NCI-H2227 treated with DMSO at 0.1 percent for 48 hours (cell line): ENCODE results near the gene TBC1D9.

Experiments used
- DNase-seq: peaks from one replicate; lab custom pipeline; 2025; lab: John Stamatoyannopoulos, UW

The TBC1D9 gene

GRCh38 chr4:140720387-140721304 is 35.5 kb downstream of the TBC1D9 start:
- no peak for DNase-seq

DNA sequence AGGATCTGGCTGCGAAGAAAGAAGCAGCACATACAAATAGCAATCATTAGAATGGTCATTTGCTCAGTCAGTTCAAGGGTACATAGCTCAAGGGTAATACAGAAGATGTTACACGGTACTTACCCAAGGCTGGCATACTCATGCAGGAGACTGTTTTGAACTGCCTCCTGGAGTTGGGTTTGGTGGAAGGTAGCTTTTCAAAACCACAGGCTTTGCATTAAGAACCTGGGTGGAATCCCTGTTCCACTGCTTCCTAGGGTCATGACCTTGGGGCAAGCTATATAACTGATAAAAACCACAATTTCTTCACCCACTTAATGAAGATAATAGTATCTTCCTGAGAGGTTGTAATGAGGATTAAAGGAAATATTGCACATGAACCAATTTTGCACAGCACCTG is 36.5 kb downstream of the TBC1D9 start:
- DNase-seq, result no peak

GRCh38 chr4:140719022-140719421 is 37.2 kb downstream of the TBC1D9 start:
- DNase-seq, result no peak

DNA sequence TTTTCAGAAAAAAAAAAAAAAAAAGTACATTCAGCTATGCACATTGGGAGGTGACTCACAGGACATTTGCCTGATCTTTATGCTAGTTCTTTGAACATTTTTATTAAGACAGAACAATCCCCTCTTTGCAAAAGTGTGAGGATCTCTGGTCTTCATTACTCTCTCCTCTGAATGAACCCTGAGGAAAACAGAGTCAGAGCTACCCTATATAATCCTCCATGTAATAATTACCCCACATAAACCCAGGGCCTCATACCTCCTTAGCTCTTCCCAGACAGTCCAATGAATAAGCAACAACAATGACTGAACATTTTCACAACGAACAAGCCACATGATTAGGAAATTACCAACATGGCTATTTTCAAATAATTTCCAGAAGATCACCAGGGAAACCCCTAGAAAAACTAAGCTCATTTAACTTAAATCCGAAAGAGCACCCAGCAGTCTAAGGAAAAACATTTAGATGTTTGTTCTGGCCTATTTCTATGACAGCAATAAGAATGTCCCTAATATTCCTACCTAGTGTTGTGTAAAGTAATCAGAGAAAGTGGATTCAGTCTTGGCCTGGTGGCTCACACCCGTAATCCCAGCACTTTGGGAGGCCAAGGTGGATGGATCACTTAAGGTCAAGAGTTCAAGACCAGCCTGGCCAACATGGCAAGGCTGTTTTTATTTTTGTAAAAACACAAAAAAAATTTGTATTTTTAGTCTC is 37.8 kb downstream of the TBC1D9 start:
- DNase-seq, result no peak

DNA sequence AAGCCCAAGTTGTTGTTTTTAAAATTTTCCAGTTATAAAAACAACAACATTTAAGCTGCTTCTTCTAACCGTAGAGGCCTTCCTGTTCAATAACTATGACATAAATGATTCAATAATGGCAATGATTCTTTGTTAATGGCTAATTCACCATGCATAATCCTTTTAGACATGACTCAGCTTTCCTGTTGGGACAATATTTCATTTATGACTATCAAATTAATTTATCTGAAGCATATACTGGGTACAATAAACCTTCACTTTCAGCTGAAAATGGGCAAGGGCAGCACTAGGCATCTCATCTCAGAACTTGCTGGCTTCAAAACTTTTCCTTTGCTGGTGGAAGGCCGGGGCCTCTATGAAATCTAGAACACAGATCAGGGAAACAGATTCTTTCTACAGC is 38.9 kb downstream of the TBC1D9 start:
- DNase-seq, result no peak

GRCh38 chr4:140715119-140715518 is 41.1 kb downstream of the TBC1D9 start:
- DNase-seq, result no peak

DNA sequence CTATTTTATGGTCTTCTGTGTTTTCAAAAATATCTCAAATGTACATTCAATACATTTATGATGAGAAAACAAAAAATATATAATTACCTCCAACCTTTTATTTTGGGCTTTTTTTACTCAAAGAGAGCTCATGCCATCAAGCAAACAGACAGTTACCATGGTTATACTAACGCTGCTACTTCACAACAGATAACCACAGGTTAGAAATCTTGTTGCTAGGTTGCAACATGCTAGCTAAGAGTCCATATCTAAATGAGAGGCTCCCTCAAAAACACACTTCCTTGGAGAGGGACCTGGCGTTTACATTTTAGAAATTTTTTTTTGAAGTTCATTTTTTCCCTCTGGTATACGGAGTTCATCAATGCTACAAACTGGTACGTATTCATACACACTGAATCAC is 44.3 kb downstream of the TBC1D9 start:
- DNase-seq, result peak; percentile 52

DNA sequence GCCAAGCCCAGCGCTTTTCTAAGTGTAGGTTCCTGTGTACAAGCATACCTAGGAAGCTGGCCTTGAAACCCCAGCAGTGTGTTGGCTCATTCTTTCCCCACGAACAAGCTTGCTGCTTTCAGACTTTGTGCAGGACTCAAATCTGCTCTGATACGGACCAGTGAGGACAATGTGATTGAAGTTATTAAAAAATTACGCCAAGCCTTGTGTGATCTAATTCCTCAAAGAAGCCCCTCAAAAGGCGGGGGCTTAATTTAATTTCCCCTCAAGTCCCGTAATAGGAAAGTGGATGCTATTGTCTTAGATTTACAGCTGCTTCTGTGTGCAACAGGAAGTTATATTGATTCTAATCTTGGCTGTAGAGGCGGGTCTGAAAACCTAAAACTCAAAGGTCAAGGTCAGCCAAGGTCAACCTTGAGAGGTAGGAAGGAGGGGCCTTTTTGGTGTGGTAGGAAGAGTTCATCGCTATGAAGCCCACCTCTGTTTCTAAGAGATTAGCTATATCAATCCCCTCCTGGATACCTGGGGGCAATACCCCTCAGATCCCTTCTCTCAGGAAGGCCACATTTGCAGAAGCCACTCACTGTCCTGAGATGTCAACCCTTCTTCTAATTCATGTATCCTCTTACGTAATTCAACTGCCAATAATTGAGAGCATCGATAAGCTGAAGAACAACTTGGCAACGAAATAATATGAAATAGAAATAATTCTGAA is 45.1 kb downstream of the TBC1D9 start:
- no peak for DNase-seq

DNA sequence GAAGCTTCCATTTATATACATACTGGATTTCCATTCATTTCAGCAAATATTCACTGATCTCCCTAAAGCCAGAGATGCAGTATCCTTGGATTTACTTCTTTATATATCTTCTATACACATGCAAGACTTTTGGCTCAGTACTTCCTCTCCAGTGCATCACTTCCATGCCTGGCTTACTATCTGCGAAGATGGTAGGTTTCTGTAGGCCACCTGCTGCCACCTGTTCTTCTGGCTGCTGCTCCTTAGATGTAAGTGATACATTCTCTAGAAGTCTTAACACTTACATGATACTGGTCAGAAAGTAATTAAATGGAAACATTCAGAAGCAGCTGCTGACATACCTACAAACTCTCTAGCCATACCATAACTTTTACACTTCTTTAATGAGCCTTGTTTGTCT is 48.9 kb downstream of the TBC1D9 start:
- DNase-seq, result no peak

GRCh38 chr4:140706665-140707064 is 49.5 kb downstream of the TBC1D9 start:
- DNase-seq, result no peak

DNA sequence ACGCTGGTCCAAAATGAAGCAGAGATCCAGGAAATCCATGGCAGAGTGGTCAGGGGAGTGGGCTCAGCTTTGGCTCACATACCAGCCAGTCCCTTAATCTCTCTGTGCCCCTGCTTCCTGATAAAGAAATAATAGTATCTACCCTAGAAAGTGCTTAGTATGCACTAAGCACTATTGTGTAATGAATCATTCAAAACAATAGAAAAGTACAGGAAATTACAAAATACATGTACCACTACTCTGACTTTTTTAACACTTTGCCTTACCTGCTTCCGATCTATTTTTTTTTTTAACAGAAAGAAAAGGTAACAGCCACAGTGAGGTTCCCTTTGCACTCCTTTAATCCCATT is 49.9 kb downstream of the TBC1D9 start:
- no peak for DNase-seq

DNA sequence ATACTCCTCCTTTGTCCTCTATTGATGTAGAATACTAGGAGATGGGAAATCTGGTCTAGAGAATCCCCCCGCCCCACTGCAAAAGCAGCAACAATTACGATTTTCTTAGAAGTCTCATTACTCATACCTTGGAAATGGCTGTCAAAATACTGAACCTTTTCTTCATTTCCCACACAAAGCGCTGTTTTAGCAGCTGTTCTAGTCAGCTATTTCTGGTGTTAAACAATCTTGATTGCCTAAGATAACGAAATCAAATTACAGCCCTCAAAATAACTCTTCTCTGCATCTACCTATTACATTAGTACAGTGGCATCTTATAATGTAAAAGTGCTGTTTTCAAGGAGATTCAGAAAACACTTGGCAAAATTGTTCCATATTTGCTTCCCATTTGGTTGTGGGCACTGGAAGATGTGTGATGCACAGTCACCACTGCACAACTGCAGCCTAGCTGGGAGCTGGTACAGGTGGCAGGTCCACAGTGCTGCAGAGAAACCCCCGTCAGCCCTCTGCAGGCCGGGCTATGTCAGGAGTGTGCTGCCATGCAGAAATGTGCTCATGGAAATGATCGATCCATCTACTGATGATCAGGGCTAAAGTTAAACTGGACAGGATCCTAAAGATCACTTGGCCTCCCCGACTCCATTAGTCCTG is 50.4 kb downstream of the TBC1D9 start:
- no peak for DNase-seq

DNA sequence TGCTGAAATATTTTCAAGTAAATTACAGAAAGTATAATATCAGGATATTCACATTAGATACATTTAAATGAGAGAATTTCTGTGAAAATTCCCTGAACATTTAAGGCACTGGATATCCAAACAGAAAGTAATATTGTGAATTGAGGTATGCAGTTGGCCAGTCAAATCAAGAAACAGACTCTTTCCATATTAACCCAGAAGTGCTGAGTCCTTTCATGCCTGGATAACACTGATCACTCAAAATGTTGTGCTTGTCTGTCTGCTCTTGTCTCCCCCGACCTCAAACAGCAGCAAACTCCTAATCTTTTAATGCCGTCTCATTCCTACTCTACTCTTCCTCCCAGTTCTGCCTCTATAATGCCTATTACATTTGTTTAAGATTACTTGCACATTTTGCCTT is 51.2 kb downstream of the TBC1D9 start:
- no peak for DNase-seq

GRCh38 chr4:140704392-140704960 is 51.7 kb downstream of the TBC1D9 start:
- DNase-seq, result no peak

DNA sequence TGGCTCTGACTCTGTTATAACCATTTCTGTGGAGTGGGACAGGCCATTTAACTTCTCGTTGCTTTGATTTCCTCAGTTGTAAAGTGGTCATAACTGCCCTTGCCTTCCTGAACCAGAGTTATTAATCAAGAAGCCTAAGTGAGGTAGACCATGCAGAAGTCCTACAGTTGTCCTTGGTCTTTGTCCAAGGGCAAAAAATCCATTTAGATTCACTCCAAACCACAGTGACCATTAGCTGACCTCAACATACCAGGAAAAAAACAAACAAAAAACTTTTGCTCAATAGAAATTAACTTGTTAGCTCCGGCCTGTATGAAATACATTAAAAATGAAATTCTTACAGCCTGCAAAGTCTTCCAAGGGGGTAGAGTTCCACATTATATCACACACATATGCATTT is 52.7 kb downstream of the TBC1D9 start:
- DNase-seq, result no peak

DNA sequence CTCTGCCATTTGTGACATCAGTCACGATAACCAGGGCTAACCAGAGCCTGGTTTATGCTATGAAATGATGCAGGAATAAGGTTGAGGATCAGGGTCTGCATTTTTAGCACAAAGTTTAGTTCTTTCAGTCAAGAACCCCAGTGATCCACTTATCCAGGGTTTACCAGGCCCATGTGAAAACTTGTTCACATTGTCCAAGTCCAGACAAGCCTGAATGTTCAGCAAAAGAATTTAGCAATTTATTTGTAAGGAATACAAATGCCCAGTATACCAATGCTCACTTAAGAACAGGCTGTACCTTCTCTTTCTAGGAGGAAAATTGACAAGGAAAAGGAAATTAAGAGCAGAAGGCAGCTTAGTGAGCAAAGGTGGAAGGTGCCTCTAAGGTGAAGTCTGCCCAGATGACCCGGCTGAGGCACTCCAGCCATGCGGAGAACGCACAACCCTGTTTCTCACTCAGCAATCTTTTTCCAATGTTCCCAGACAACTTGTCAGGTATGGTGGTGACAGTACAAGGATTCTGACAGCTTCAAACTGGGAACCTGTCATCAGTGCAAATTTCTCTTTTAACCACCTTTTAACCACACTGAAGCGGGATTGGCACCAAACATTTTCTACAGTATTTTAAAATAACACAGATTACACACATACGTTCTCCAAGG is 54.0 kb downstream of the TBC1D9 start:
- DNase-seq, result no peak

GRCh38 chr4:140701071-140701470 is 55.1 kb downstream of the TBC1D9 start:
- DNase-seq, result no peak

DNA sequence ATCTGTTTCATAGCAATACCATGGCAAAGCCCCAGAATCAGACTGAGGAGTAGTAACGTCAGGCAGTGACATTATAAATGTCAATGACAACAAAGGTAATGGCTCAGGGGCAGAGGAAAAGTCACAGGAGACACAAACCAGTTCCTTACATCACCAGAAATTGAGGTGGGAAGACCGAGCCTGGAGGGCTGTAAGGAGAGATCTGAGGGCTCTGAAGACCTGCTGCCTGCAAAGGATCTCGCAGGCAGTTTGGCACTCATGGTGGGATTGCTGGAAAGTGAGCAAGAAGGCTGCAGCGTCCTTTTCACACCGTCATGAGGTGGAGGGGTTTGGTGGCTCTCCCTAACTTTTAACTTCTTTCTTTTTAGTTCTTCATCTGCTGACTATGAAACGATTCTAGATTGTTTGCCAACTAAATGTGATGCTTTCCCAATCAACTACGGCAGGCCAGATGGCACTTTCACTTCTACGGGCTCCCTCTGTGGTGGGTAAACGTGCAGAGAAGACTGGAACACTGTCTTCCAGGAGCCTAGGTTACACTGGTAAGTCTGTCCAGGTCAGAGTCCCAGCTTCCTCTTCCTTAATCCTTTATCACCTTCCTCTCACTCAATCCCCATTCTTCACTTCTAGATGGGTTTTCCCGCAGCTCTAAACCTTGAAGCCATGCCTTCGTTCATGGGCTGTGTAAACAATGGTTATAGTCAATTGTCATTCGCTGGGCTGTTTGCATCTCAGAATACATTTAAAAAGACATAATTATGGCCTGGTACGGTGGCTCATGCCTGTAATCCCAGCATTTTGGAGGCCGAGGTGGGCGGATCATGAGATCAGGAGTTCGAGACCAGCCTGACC is 58.2 kb downstream of the TBC1D9 start:
- no peak for DNase-seq

DNA sequence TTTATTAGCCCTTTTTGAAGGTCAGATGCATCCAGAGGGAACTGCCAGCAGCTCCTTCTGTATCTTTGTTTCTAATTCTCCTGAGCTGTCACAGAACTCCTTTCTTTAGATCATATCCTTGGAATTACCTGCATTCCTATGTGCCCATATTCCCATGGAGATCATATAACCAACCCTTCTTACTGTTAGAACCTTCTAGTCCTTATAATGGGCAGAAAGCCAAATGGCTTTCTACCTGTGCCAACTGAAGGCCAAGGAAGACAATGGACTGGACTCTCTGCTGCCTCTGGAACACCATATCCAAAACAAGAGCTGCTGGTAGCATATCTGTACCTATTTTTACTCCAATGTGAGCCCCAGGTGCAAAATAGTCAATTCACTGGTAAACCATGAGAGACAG is 60.7 kb downstream of the TBC1D9 start:
- no peak for DNase-seq

GRCh38 chr4:140693562-140693961 is 62.6 kb downstream of the TBC1D9 start:
- no peak for DNase-seq

DNA sequence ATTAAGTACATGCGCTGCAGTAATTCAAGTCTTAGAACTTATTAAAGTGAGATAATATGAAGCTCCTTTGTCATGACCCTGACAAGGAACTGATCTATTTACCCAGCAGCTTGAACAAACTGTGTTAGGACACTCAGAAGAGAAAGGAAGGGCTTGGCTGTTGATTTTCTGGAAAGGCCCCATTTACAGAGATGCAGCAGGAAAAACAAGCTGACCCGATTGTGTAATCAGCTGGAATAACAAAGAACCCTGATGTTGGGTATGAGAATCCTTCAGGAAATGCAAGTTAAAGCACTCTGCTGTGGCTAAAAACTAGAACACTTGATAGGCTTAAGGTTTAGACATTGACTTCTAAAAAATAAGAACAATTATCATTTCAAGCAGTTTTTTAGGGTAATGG is 64.8 kb downstream of the TBC1D9 start:
- no peak for DNase-seq
